SKM-1 (cell line): ENCODE measurements around the gene MOGAT3.
A peak's percentile ranks its signal among the peaks of the same experiment; 100 is the strongest.

Experiments used
- DNase-seq: peaks from one replicate; lab custom pipeline; 2025; ENCODE audit not compliant: unreplicated experiment; lab: John Stamatoyannopoulos, UW

The MOGAT3 gene

GRCh38 chr7:101233907-101234547 is 33.2 kb upstream of the MOGAT3 start:
- DNase-seq: no peak

- DNase-seq: no peak
Observed at GRCh38 chr7:101232141-101232850, 31.5 kb upstream of the MOGAT3 start.

GRCh38 chr7:101231644-101232043 is 30.8 kb upstream of the MOGAT3 start:
- no peak for DNase-seq

GRCh38 chr7:101226721-101227120 is 25.9 kb upstream of the MOGAT3 start:
- no peak for DNase-seq

GRCh38 chr7:101225650-101226049 is 24.8 kb upstream of the MOGAT3 start:
- no peak for DNase-seq

GRCh38 chr7:101223528-101223927 is 22.7 kb upstream of the MOGAT3 start:
- no peak for DNase-seq

- DNase-seq: no peak
Observed at GRCh38 chr7:101222275-101222830, 21.5 kb upstream of the MOGAT3 start.

GRCh38 chr7:101220295-101220694 is 19.5 kb upstream of the MOGAT3 start:
- DNase-seq: no peak

GRCh38 chr7:101218236-101219125 is 17.6 kb upstream of the MOGAT3 start:
- no peak for DNase-seq

GRCh38 chr7:101217388-101218235 is 16.8 kb upstream of the MOGAT3 start, which contains the start of the genes PLOD3 and ZNHIT1:
Gene PLOD3 (minus strand): TSS chr7:101217581. CDS start chr7:101217274, 307 bp downstream.
Gene ZNHIT1 (plus strand): TSS chr7:101218165. CDS start chr7:101218196, 31 bp downstream.
- peak; percentile 99 for DNase-seq

GRCh38 chr7:101216860-101217387 is 16.1 kb upstream of the MOGAT3 start:
- no peak for DNase-seq

- no peak for DNase-seq
Observed at GRCh38 chr7:101216001-101216859, 15.4 kb upstream of the MOGAT3 start.

- DNase-seq: no peak
Observed at GRCh38 chr7:101212014-101212413, 11.2 kb upstream of the MOGAT3 start.

- DNase-seq: no peak
Observed at GRCh38 chr7:101211501-101211900, 10.7 kb upstream of the MOGAT3 start.

- no peak for DNase-seq
Observed at GRCh38 chr7:101210143-101210542, 9.3 kb upstream of the MOGAT3 start.

GRCh38 chr7:101208794-101209193 is 8.0 kb upstream of the MOGAT3 start:
- DNase-seq: no peak

- DNase-seq: no peak
Observed at GRCh38 chr7:101207459-101207858, 6.6 kb upstream of the MOGAT3 start.

- DNase-seq: no peak
Observed at GRCh38 chr7:101206665-101207042, 5.8 kb upstream of the MOGAT3 start.
